ENCODE measurements around the gene TPSG1.

Gene TPSG1

GRCh38 chr16:1212616-1213194, 12.4 kb downstream of the TPSG1 start:
- DNase-seq: no peak
- in situ Hi-C loops (cut with HindIII; ENCODE audit: low pct_ligation_motif_present, low sequenced_read_pairs): no loop called here
- Histone ChIP-seq H3K27me3 (replicated peaks) (no peaks in the 10 kb centered on the region), H3K27ac (no peak overlapping the region), H3K4me3 (ENCODE audit: low read depth, low read length) (no peak overlapping the region), H3K36me3 (replicated peaks) (peaks cover 8% of the 10 kb centered on the region)
- no peak for TF ChIP-seq CTCF (IDR thresholded peaks at IDR 0.05; ENCODE audit: low read depth, low read length, missing control alignments)

DNA sequence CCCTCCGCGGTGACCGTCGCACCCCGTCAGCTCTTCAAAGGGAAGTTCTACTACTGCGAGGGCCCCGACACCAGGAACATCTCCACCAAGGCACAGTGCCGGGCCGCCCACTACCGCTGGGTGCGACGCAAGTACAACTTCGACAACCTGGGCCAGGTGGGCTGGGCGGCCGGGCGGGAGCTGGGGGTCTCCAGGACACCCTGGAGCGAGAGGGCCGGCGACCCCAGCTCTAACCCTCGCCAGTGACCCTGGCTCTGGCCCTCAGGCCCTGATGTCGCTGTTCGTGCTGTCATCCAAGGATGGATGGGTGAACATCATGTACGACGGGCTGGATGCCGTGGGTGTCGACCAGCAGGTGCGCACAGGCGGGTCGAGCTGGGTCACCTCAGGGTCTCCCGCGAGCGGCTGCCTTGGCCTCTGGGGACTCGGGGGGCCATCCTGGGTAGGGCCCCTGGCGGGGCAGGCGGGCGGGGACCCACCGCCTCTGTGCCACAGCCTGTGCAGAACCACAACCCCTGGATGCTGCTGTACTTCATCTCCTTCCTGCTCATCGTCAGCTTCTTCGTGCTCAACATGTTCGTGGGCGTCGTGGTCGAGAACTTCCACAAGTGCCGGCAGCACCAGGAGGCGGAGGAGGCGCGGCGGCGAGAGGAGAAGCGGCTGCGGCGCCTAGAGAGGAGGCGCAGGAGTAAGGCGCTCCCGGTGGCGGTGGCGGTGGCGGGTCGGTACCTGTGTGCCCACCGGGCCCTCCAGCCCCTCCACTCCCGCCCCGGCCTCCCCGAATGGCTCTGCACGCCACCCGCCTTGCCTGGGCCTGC, 13.4 kb downstream of the TPSG1 start:
- Histone ChIP-seq H3K36me3 (replicated peaks) (peaks cover 6% of the 10 kb centered on the region), H3K27me3 (replicated peaks) (no peaks in the 10 kb centered on the region), H3K27ac (no peak overlapping the region), H3K4me3 (ENCODE audit: low read depth, low read length) (no peak overlapping the region)
- no peak for TF ChIP-seq CTCF (IDR thresholded peaks at IDR 0.05; ENCODE audit: low read depth, low read length, missing control alignments)
- in situ Hi-C loops (cut with HindIII; ENCODE audit: low pct_ligation_motif_present, low sequenced_read_pairs): no loop called here
- no peak for DNase-seq

- TF ChIP-seq CTCF (IDR thresholded peaks at IDR 0.05; ENCODE audit: low read depth, low read length, missing control alignments): no peak
- no peak overlapping the region for H3K27ac ChIP-seq
- no peak overlapping the region for H3K4me3 ChIP-seq (ENCODE audit: low read depth, low read length)
- H3K36me3 ChIP-seq (replicated peaks): peaks cover 6% of the 10 kb centered on the region
- no peaks in the 10 kb centered on the region for H3K27me3 ChIP-seq (replicated peaks)
- in situ Hi-C loops (cut with HindIII; ENCODE audit: low pct_ligation_motif_present, low sequenced_read_pairs): no loop called here
- no peak for DNase-seq
These were observed 14.6 kb downstream of the TPSG1 start for GRCh38 chr16:1210461-1210860.

GRCh38 chr16:1209081-1209480, 16.0 kb downstream of the TPSG1 start:
- in situ Hi-C loops (cut with HindIII; ENCODE audit: low pct_ligation_motif_present, low sequenced_read_pairs): no loop called here
- no peak overlapping the region for H3K4me3 ChIP-seq (ENCODE audit: low read depth, low read length)
- H3K27me3 ChIP-seq (replicated peaks): no peaks in the 10 kb centered on the region
- peaks cover 6% of the 10 kb centered on the region for H3K36me3 ChIP-seq (replicated peaks)
- no peak overlapping the region for H3K27ac ChIP-seq
- no peak for TF ChIP-seq CTCF (IDR thresholded peaks at IDR 0.05; ENCODE audit: low read depth, low read length, missing control alignments)
- DNase-seq: no peak

DNA sequence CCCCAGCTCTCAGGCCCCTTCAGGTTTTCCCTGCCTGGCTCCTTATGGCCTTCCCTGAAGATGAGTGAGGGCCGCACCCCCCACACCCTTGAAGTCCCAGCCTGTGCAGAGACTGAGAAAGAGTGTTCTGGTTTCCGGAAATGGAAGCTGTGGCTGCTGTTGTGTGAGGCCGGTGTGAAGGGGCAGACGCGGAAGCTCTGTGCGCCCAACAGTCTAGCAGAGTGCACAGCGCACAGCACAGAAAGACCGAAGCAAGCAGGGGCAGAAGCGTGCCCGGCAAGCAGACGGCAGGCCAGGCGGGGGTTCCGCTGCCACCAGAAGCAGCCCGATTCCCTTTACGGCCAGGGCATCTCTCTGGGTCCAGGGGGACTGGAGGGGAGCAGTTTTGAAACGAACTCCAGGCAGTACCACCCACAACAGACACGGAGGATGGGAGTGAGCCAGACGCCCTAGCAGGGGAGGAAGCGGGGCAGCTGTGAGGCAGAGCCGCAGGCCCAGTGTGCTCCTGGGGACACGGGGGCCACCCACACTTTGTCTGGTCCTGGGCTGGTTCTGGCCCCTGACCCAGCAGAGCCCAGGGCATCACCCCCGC, 16.7 kb downstream of the TPSG1 start:
- H3K27ac ChIP-seq: no peak overlapping the region
- in situ Hi-C loops (cut with HindIII; ENCODE audit: low pct_ligation_motif_present, low sequenced_read_pairs): no loop called here
- no peak for TF ChIP-seq CTCF (IDR thresholded peaks at IDR 0.05; ENCODE audit: low read depth, low read length, missing control alignments)
- H3K36me3 ChIP-seq (replicated peaks): peaks cover 6% of the 10 kb centered on the region
- no peak for DNase-seq
- no peaks in the 10 kb centered on the region for H3K27me3 ChIP-seq (replicated peaks)
- H3K4me3 ChIP-seq (ENCODE audit: low read depth, low read length): no peak overlapping the region

All from brain microvascular endothelial cell (primary cell).